Kidney (tissue), 14 donors: ENCODE data around the gene GUCA2B. TPM values are rescaled to one million over a fixed set of nuclear protein-coding genes. Genes with fewer than 3 reads are reported as not detected.

ENCODE experiments used
- DNase-seq, 5 donors: peaks; one replicate each; pipeline ENCODE4 v3.0.0-alpha.2; 2013 to 2020
- FAIRE-seq: peaks from 2 replicates; lab custom pipeline; 2012; peaks lifted over from hg19 to GRCh38; lab: Jason Lieb, UNC
- H3K27ac ChIP-seq, 2 donors: one replicate each; pipeline ENCODE4 v1.7.0; 2013; ENCODE audit warnings: low read depth in 2 of 2, low read length in 2 of 2, inconsistent platforms in 1 of 2
- H3K27me3 ChIP-seq: one replicate; pipeline ENCODE4 v1.7.1; 2013; ENCODE audit warnings: low read length, inconsistent platforms; ENCODE audit not compliant: control insufficient read depth, insufficient read depth
- H3K36me3 ChIP-seq, 3 donors: one replicate each; pipeline versions ENCODE4 v1.7.0 to v1.7.1; 2013; ENCODE audit warnings: low read length in 3 of 3, control low read depth in 1 of 3, inconsistent platforms in 1 of 3; ENCODE audit not compliant: insufficient read depth in 3 of 3, control insufficient read depth in 2 of 3
- H3K4me1 ChIP-seq, 3 donors: one replicate each; pipeline versions ENCODE4 v1.7.0 to v1.7.1; 2013; ENCODE audit warnings: low read length in 3 of 3, inconsistent platforms in 1 of 3, low read depth in 1 of 3; ENCODE audit not compliant: control insufficient read depth in 2 of 3, insufficient read depth in 2 of 3
- H3K4me3 ChIP-seq, 3 donors: one replicate each; pipeline versions ENCODE4 v1.7.0 to v1.8.1; 2013; ENCODE audit warnings: low read length in 3 of 3, control low read depth in 1 of 3, inconsistent platforms in 1 of 3
- H3K9ac ChIP-seq, 3 donors: one replicate each; pipeline versions ENCODE4 v1.7.0 to v1.7.1; 2013; ENCODE audit warnings: low read length in 3 of 3, control low read depth in 1 of 3, inconsistent platforms in 1 of 3
- H3K9me3 ChIP-seq, 3 donors: one replicate each; pipeline versions ENCODE4 v1.7.0 to v1.7.1; 2013; ENCODE audit warnings: low read length in 3 of 3, control low read depth in 1 of 3, inconsistent platforms in 1 of 3; ENCODE audit not compliant: control insufficient read depth in 2 of 3, insufficient read depth in 1 of 3
- intact Hi-C: fragments of 100-400 bp; cut with DNase I; formaldehyde crosslinking; loops from one replicate; pipeline ENCODE4 v1.11.1; 2022
- polyA plus RNA-seq: library from polyadenylated mRNA; stranded (reverse); fragments of 350-450 nt; fragmentation: Illumina TruSeq; extraction: RNeasy Lipid Tissue Mini Kit (QIAGEN cat#74804); gene quantifications from one replicate; pipeline ENCODE4 v1.2.3, GENCODE V29; 2014; ENCODE audit warnings: low read depth, low replicate concordance; ENCODE audit not compliant: insufficient read depth
- total RNA-seq: library from RNA; stranded (reverse); fragmentation: NEBNext Ultra II Directional; extraction: Animal tissue kit (Norgen Biotek cat#: 25700); gene quantifications from one replicate; pipeline ENCODE4 v1.2.1, GENCODE V29; 2021
- TF ChIP-seq, protein P1 (sequence below): IDR thresholded peaks from 3 replicates; pipeline ENCODE4 v1.5.1; 2012; ENCODE audit warnings: mild to moderate bottlenecking, moderate library complexity, borderline replicate concordance; ENCODE audit not compliant: insufficient read depth; ENCODE audit errors: extremely low read depth
- donor health status: control.
- donor health status: control.
- donor health status: control.
- donor health status: control.
- donor health status: control.
- donor health status: DM: yes; HTN: yes; CAD: no.
- donor health status: Normal renal cell carcinoma (clear cell type).

GUCA2B gene
- total and polyA plus RNA-seq, 2 donors from 2014 or later = not detected

- TF ChIP-seq, protein P1, sequence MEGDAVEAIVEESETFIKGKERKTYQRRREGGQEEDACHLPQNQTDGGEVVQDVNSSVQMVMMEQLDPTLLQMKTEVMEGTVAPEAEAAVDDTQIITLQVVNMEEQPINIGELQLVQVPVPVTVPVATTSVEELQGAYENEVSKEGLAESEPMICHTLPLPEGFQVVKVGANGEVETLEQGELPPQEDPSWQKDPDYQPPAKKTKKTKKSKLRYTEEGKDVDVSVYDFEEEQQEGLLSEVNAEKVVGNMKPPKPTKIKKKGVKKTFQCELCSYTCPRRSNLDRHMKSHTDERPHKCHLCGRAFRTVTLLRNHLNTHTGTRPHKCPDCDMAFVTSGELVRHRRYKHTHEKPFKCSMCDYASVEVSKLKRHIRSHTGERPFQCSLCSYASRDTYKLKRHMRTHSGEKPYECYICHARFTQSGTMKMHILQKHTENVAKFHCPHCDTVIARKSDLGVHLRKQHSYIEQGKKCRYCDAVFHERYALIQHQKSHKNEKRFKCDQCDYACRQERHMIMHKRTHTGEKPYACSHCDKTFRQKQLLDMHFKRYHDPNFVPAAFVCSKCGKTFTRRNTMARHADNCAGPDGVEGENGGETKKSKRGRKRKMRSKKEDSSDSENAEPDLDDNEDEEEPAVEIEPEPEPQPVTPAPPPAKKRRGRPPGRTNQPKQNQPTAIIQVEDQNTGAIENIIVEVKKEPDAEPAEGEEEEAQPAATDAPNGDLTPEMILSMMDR = no peak
- no peak overlapping the region for H3K27ac ChIP-seq
- DNase-seq (peak in 1 of 5 donors; percentile 6), FAIRE-seq (no peak)
- no peaks in the 10 kb centered on the region for H3K27me3 ChIP-seq
- no peaks in the 10 kb centered on the region for H3K4me1 ChIP-seq
- H3K36me3 ChIP-seq = no peaks in the 10 kb centered on the region
- intact Hi-C loops = no loop called here
- H3K9me3 ChIP-seq = no peaks in the 10 kb centered on the region
- no peak overlapping the region for H3K9ac ChIP-seq
- no peak overlapping the region for H3K4me3 ChIP-seq
These were observed 19.2 kb upstream of the GUCA2B start for GRCh38 chr1:42133809-42134526.

- no peaks in the 10 kb centered on the region for H3K4me1 ChIP-seq
- no peak overlapping the region for H3K4me3 ChIP-seq
- H3K9ac ChIP-seq = no peak overlapping the region
- no peaks in the 10 kb centered on the region for H3K9me3 ChIP-seq
- TF ChIP-seq, protein P1 = no peak
- intact Hi-C loops = no loop called here
- no peak for DNase-seq
- no peak for FAIRE-seq
- no peaks in the 10 kb centered on the region for H3K36me3 ChIP-seq
- no peaks in the 10 kb centered on the region for H3K27me3 ChIP-seq
- no peak overlapping the region for H3K27ac ChIP-seq
These were observed 17.8 kb upstream of the GUCA2B start for GRCh38 chr1:42135426-42135825.

DNA sequence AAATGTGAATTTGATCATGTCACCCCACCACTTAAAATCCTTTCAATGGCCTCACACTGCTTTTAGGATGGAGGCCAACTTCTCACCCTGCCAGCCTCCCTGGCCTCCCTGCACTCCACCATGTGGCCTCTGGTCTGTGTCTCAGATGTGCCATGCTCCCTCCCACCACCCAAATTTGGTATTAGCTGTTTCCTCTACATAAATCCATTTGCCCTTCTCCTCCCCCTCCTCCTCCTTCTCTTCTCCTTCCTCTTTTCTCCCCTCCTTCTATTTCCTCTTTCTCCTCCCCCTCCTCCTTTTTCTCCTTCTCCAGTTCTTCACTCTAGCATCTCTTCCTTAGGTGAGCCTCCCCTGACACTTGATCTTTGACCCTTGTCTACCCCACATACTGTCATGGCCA lies 16.7 kb upstream of the GUCA2B start:
- no peak overlapping the region for H3K4me3 ChIP-seq
- H3K9ac ChIP-seq = no peak overlapping the region
- no peaks in the 10 kb centered on the region for H3K27me3 ChIP-seq
- DNase-seq (no peak), FAIRE-seq (no peak)
- no peaks in the 10 kb centered on the region for H3K4me1 ChIP-seq
- TF ChIP-seq, protein P1 = no peak
- intact Hi-C loops = no loop called here
- no peaks in the 10 kb centered on the region for H3K36me3 ChIP-seq
- no peaks in the 10 kb centered on the region for H3K9me3 ChIP-seq
- H3K27ac ChIP-seq = no peak overlapping the region

DNA sequence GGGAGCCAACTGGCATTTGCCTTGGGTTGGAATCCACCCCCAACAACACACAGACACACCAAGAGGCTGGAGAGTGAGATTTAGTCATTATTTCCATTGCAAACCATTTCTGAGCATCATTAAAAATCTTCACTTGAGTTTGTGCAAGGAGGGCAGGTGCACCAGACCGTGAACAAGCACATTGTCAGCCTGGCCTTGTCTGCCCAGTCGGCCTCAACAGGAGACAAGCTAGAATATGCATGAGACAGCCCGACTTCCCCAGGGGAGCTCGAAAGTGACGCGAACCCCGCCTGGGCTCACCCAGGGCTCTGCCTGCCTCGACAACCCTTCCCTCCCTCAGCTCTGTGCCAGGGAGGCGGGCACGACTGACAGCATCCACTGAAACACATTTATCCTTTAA lies 15.4 kb upstream of the GUCA2B start:
- Histone ChIP-seq H3K9ac (no peak overlapping the region), H3K4me3 (no peak overlapping the region), H3K27me3 (no peaks in the 10 kb centered on the region), H3K4me1 (no peaks in the 10 kb centered on the region), H3K27ac (no peak overlapping the region), H3K36me3 (no peaks in the 10 kb centered on the region), H3K9me3 (no peaks in the 10 kb centered on the region)
- TF ChIP-seq, protein P1 = no peak
- intact Hi-C loops = no loop called here
- DNase-seq (peak in 3 of 5 donors; percentile 27 to 77 (median 53)), FAIRE-seq (no peak)
